GM19351 (cell line): Measurements from ENCODE around the gene RFC3.

Experiments
- ATAC-seq: cut with Tn5 transposase; IDR thresholded peaks from one replicate; pipeline ENCODE4 v1.9.1; 2021; ENCODE audit warnings: mild to moderate bottlenecking, moderate library complexity; ENCODE audit not compliant: unreplicated experiment

Gene RFC3

GRCh38 chr13:33863188-33863789, 45.3 kb downstream of the RFC3 start:
- no peak for ATAC-seq

- ATAC-seq, result peak; percentile 88
Observed at GRCh38 chr13:33865945-33866344, 48.0 kb downstream of the RFC3 start.

- no peak for ATAC-seq
Observed at GRCh38 chr13:33867472-33867871, 49.5 kb downstream of the RFC3 start.

GRCh38 chr13:33868343-33868994, 50.5 kb downstream of the RFC3 start:
- no peak for ATAC-seq

GRCh38 chr13:33869005-33869404, 51.1 kb downstream of the RFC3 start:
- ATAC-seq, result no peak

GRCh38 chr13:33870046-33870668, 52.2 kb downstream of the RFC3 start:
- ATAC-seq, result no peak

- no peak for ATAC-seq
Observed at GRCh38 chr13:33871207-33872004, 53.5 kb downstream of the RFC3 start.

GRCh38 chr13:33872005-33872351, 54.0 kb downstream of the RFC3 start:
- no peak for ATAC-seq

GRCh38 chr13:33873251-33873908, 55.4 kb downstream of the RFC3 start:
- ATAC-seq, result no peak

- no peak for ATAC-seq
Observed at GRCh38 chr13:33874871-33875270, 56.9 kb downstream of the RFC3 start.

- ATAC-seq, result no peak
Observed at GRCh38 chr13:33875618-33876401, 57.9 kb downstream of the RFC3 start.

- ATAC-seq, result no peak
Observed at GRCh38 chr13:33876716-33877394, 58.9 kb downstream of the RFC3 start.

GRCh38 chr13:33879118-33879517, 61.2 kb downstream of the RFC3 start:
- no peak for ATAC-seq

- no peak for ATAC-seq
Observed at GRCh38 chr13:33882804-33883203, 64.9 kb downstream of the RFC3 start.

GRCh38 chr13:33884531-33885220, 66.7 kb downstream of the RFC3 start:
- no peak for ATAC-seq
